DOHH2 (cell line): ENCODE measurements around the gene KDM6A.

Source experiments
- EZH2phosphoT487 ChIP-seq: fragments of 200-600 bp; sonication (generic); IDR thresholded peaks from 2 replicates; pipeline ENCODE4 v1.6.1; 2017; ENCODE audit warnings: borderline replicate concordance, mild to moderate bottlenecking, antibody characterized with exemption, low read length, moderate library complexity, mixed read lengths
- TF ChIP-seq, protein P1 (sequence below): fragments of 200-600 bp; sonication (generic); IDR thresholded peaks from one replicate; pipeline ENCODE4 v1.5.1; 2014; ENCODE audit warnings: antibody characterized with exemption, mild to moderate bottlenecking, low read depth, low read length; ENCODE audit not compliant: poor library complexity, severe bottlenecking

DNA sequence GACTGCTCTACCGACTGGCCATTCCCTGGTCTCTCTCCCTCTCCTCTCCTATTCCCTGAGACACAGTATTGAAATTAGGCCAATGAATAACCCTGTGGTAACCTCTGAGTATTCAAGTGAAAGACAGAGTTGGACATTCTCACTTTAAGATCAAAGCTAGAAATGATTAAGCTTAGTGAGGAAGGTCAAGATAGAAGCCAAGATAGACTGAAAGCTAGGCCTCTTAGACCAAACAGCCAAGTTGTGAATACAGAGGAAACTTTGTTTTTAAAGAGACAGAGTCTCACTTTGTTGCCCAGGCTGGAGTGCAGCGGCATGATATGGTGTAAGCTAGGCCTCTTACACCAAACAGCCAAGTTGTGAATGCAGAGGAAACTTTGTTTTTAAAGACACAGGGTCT lies 64.6 kb downstream of the KDM6A start:
- TF ChIP-seq, protein P1, sequence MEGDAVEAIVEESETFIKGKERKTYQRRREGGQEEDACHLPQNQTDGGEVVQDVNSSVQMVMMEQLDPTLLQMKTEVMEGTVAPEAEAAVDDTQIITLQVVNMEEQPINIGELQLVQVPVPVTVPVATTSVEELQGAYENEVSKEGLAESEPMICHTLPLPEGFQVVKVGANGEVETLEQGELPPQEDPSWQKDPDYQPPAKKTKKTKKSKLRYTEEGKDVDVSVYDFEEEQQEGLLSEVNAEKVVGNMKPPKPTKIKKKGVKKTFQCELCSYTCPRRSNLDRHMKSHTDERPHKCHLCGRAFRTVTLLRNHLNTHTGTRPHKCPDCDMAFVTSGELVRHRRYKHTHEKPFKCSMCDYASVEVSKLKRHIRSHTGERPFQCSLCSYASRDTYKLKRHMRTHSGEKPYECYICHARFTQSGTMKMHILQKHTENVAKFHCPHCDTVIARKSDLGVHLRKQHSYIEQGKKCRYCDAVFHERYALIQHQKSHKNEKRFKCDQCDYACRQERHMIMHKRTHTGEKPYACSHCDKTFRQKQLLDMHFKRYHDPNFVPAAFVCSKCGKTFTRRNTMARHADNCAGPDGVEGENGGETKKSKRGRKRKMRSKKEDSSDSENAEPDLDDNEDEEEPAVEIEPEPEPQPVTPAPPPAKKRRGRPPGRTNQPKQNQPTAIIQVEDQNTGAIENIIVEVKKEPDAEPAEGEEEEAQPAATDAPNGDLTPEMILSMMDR: no peak
- no peak for TF ChIP-seq EZH2phosphoT487
